ENCODE results near the gene ABCC4. TPM values are rescaled to one million over a fixed set of nuclear protein-coding genes. Genes with fewer than 3 reads are reported as not detected.
"Not testable (repeated sequence)": the region's sequence is repeated elsewhere in the genome, so short reads cannot be mapped to it uniquely, and the experiment has no call there.

ABCC4 gene
- total and polyA plus RNA-seq, 2 donors (not counting 1 experiment from before 2014, with no cell fraction given), result 1.8 to 7.1 TPM

DNA sequence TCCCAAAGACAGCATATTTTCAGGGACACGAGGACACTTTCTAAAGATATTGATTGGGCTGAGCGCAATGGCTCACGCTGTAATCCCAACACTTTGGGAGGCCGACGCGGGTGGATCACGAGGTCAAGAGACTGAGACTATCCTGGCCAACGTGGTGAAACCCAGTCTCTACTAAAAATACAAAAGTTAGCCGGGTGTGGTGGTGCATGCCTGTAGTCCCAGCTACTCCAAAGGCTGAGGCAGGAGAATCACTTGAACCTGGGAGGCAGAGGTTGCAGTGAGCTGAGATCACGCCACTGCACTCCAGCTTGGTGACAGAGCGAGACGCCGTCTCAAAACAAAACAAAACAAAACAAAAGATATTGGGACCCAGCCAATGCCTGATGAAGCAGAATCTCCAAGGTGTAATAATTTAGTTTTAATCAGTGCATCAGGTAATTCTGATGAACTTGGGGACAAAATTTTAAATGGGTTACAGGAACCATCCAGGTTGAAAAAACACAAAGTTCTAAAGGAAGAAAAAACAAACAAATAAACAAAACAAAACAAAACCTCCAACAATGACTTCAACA, 100.8 kb downstream of the ABCC4 start:
- H3K79me2 ChIP-seq (ENCODE audit: control insufficient read depth, insufficient read depth, low read length); intact Hi-C loops (cut with micrococcal nuclease); H3K9me3 Mint-ChIP-seq (ENCODE audit: insufficient read depth); H3K27me3 ChIP-seq (replicated peaks in 1 of 4; ENCODE audit: control extremely low read depth in 1 of 4, control insufficient read depth in 3 of 4, insufficient read depth in 4 of 4, low read length in 3 of 4); H3K27me3 Mint-ChIP-seq; H3K4me1 Mint-ChIP-seq; H3K27ac ChIP-seq (ENCODE audit: low read length in 2 of 2); H3K36me3 ChIP-seq (replicated peaks in 1 of 2; ENCODE audit: control extremely low read depth in 1 of 2, control insufficient read depth in 1 of 2, extremely low read depth in 1 of 2, insufficient read depth in 2 of 2, low read length in 1 of 2); H3K4me1 ChIP-seq (ENCODE audit: control insufficient read depth in 2 of 2, insufficient read depth in 2 of 2, low read length in 2 of 2); H4K20me1 ChIP-seq (ENCODE audit: control insufficient read depth, insufficient read depth, low read length, poor library complexity, severe bottlenecking); H2AFZ ChIP-seq (ENCODE audit: insufficient read depth, low read depth, low read length, poor library complexity, severe bottlenecking); DNase-seq; POLR2A ChIA-PET; H3K4me2 ChIP-seq (replicated peaks; ENCODE audit: low read depth, low read length, poor library complexity, severe bottlenecking); H3K27ac Mint-ChIP-seq; H3K9me3 ChIP-seq (ENCODE audit: control extremely low read depth in 1 of 3, control insufficient read depth in 2 of 3, insufficient read depth in 1 of 3, low read length in 2 of 3); ATAC-seq (ENCODE audit: low read depth); H3K4me3 Mint-ChIP-seq; H3K9ac ChIP-seq (ENCODE audit: low read length); H3K4me3 ChIP-seq (ENCODE audit: control extremely low read depth in 1 of 5, extremely low read depth in 1 of 5, insufficient read depth in 1 of 5, low read depth in 2 of 5, low read length in 4 of 5): not testable (repeated sequence)
- WGBS (ENCODE audit: insufficient coverage), result 98% methylated on average over 7 of the region's 13 CpGs
- CTCF ChIA-PET, result interaction anchor here (1.4 kb wide), 1 partner anchor 11 kb away, joined by 5 read pairs; no protein-coding TSS in a partner anchor

DNA sequence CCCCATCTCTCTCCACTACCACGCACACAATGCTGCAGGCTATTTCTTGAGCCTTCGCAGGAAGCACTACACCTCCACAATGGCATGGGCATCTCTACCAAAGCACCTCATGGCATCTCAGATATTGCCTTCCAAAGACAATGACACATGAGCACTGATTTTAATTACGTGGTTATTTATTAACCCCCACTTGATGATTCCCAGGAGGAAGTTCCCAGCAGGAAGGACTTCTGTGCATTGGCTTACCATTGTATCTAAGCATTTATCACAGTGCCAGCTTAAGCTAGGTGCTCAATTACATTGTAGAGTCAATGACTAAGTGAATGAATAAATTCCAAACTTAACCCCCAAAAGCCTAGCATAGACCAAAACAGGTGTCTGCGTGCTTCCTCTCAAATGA, 101.4 kb downstream of the ABCC4 start:
- CTCF ChIA-PET, result interaction anchor here (1.4 kb wide), 1 partner anchor 11 kb away, joined by 5 read pairs; no protein-coding TSS in a partner anchor
- DNase-seq, result no peak

DNA sequence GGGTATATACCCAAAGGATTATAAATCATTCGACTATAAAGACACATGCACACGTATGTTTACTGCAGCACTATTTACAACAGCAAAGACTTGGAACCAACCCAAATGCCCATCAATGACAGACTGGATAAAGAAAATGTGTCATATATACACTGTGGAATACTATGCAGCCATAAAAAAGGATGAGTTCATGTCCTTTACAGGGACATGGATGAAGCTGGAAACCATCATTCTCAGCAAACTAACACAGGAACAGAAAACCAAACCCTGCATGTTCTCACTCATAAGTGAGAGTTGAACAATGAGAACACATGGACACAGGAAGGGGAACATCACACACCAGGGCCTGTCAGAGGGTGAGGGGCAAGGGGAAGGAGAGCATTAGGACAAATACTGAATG, 102.6 kb downstream of the ABCC4 start:
- WGBS (ENCODE audit: insufficient coverage), result no CpG with 5 or more reads among the region's 2 CpGs
- H3K9me3 Mint-ChIP-seq (ENCODE audit: insufficient read depth); H4K20me1 ChIP-seq (ENCODE audit: control insufficient read depth, insufficient read depth, low read length, poor library complexity, severe bottlenecking); H2AFZ ChIP-seq (ENCODE audit: insufficient read depth, low read depth, low read length, poor library complexity, severe bottlenecking); intact Hi-C loops (cut with micrococcal nuclease); H3K4me1 ChIP-seq (ENCODE audit: control insufficient read depth in 2 of 2, insufficient read depth in 2 of 2, low read length in 2 of 2); H3K36me3 ChIP-seq (replicated peaks in 1 of 2; ENCODE audit: control extremely low read depth in 1 of 2, control insufficient read depth in 1 of 2, extremely low read depth in 1 of 2, insufficient read depth in 2 of 2, low read length in 1 of 2); H3K4me3 ChIP-seq (ENCODE audit: control extremely low read depth in 1 of 5, extremely low read depth in 1 of 5, insufficient read depth in 1 of 5, low read depth in 2 of 5, low read length in 4 of 5); H3K79me2 ChIP-seq (ENCODE audit: control insufficient read depth, insufficient read depth, low read length); H3K4me3 Mint-ChIP-seq; H3K27ac ChIP-seq (ENCODE audit: low read length in 2 of 2); ATAC-seq (ENCODE audit: low read depth); H3K27me3 ChIP-seq (replicated peaks in 1 of 4; ENCODE audit: control extremely low read depth in 1 of 4, control insufficient read depth in 3 of 4, insufficient read depth in 4 of 4, low read length in 3 of 4); H3K27ac Mint-ChIP-seq; H3K9me3 ChIP-seq (ENCODE audit: control extremely low read depth in 1 of 3, control insufficient read depth in 2 of 3, insufficient read depth in 1 of 3, low read length in 2 of 3); CTCF ChIA-PET; H3K4me2 ChIP-seq (replicated peaks; ENCODE audit: low read depth, low read length, poor library complexity, severe bottlenecking); H3K27me3 Mint-ChIP-seq; DNase-seq; H3K4me1 Mint-ChIP-seq; POLR2A ChIA-PET; H3K9ac ChIP-seq (ENCODE audit: low read length): not testable (repeated sequence)

More for the DNA sequence above, 101.4 kb downstream of the ABCC4 start:
- peaks cover 0 to 4% of the 10 kb centered on the region in 2 experiments for H3K36me3 ChIP-seq (replicated peaks in 1 of 2; ENCODE audit: control extremely low read depth in 1 of 2, control insufficient read depth in 1 of 2, extremely low read depth in 1 of 2, insufficient read depth in 2 of 2, low read length in 1 of 2)
- no peaks in the 10 kb centered on the region for H3K4me1 ChIP-seq (ENCODE audit: control insufficient read depth in 2 of 2, insufficient read depth in 2 of 2, low read length in 2 of 2)
- POLR2A ChIA-PET, result no interaction called here
- H3K9me3 ChIP-seq (ENCODE audit: control extremely low read depth in 1 of 3, control insufficient read depth in 2 of 3, insufficient read depth in 1 of 3, low read length in 2 of 3), result no peaks in the 10 kb centered on the region
- Mint-ChIP-seq H3K27ac (no peak overlapping the region), H3K9me3 (ENCODE audit: insufficient read depth) (no peaks in the 10 kb centered on the region), H3K27me3 (no peaks in the 10 kb centered on the region), H3K4me3 (no peak overlapping the region), H3K4me1 (no peaks in the 10 kb centered on the region)
- intact Hi-C loops (cut with micrococcal nuclease), result no loop called here
- WGBS (ENCODE audit: insufficient coverage), result 98% methylated on average over 4 of the region's 4 CpGs
- TF ChIP-seq EZH2 (IDR thresholded peaks at IDR 0.05; ENCODE audit: borderline replicate concordance, insufficient read depth, low read depth, low read length, poor library complexity, severe bottlenecking), result no peak
- TF ChIP-seq, protein P1, sequence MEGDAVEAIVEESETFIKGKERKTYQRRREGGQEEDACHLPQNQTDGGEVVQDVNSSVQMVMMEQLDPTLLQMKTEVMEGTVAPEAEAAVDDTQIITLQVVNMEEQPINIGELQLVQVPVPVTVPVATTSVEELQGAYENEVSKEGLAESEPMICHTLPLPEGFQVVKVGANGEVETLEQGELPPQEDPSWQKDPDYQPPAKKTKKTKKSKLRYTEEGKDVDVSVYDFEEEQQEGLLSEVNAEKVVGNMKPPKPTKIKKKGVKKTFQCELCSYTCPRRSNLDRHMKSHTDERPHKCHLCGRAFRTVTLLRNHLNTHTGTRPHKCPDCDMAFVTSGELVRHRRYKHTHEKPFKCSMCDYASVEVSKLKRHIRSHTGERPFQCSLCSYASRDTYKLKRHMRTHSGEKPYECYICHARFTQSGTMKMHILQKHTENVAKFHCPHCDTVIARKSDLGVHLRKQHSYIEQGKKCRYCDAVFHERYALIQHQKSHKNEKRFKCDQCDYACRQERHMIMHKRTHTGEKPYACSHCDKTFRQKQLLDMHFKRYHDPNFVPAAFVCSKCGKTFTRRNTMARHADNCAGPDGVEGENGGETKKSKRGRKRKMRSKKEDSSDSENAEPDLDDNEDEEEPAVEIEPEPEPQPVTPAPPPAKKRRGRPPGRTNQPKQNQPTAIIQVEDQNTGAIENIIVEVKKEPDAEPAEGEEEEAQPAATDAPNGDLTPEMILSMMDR (IDR thresholded peaks at IDR 0.05), result no peak
- H3K9ac ChIP-seq (ENCODE audit: low read length), result no peak overlapping the region
- no peak overlapping the region for H2AFZ ChIP-seq (ENCODE audit: insufficient read depth, low read depth, low read length, poor library complexity, severe bottlenecking)
- no peaks in the 10 kb centered on the region for H3K79me2 ChIP-seq (ENCODE audit: control insufficient read depth, insufficient read depth, low read length)
- H3K27ac ChIP-seq (ENCODE audit: low read length in 2 of 2), result no peak overlapping the region
- H3K27me3 ChIP-seq (replicated peaks in 1 of 4; ENCODE audit: control extremely low read depth in 1 of 4, control insufficient read depth in 3 of 4, insufficient read depth in 4 of 4, low read length in 3 of 4), result no peaks in the 10 kb centered on the region
- no peaks in the 10 kb centered on the region for H4K20me1 ChIP-seq (ENCODE audit: control insufficient read depth, insufficient read depth, low read length, poor library complexity, severe bottlenecking)
- no peak overlapping the region for H3K4me3 ChIP-seq (ENCODE audit: control extremely low read depth in 1 of 5, extremely low read depth in 1 of 5, insufficient read depth in 1 of 5, low read depth in 2 of 5, low read length in 4 of 5)
- ATAC-seq (ENCODE audit: low read depth), result no peak
- H3K4me2 ChIP-seq (replicated peaks; ENCODE audit: low read depth, low read length, poor library complexity, severe bottlenecking), result no peak overlapping the region
